ENCODE data around the gene TEX10. TPM values are rescaled to one million over a fixed set of nuclear protein-coding genes. Genes with fewer than 3 reads are reported as not detected.

TEX10 gene
- total and polyA plus RNA-seq, 9 of the 15 experiments (the other 6 are each of a cell fraction or from before 2014, with no cell fraction given) = 27.8 to 60.0 (median 47.9) TPM

GRCh38 chr9:100309992-100310391 lies 42.8 kb downstream of the TEX10 start (continued):
- TF ChIP-seq ZNF707 (CRISPR knock-in tag; conservative IDR thresholded peaks at IDR 0.05) = no peak
- no peak for TF ChIP-seq GMEB1 (CRISPR knock-in tag; IDR thresholded peaks at IDR 0.05)
- TF ChIP-seq SMARCC2 (IDR thresholded peaks at IDR 0.05; ENCODE audit: low read depth) = no peak
- TF ChIP-seq NRF1 (conservative IDR thresholded peaks at IDR 0.05 in 1 of 2, IDR thresholded peaks at IDR 0.05 in 1 of 2) = no peak
- TF ChIP-seq HNRNPK (IDR thresholded peaks at IDR 0.05; ENCODE audit: low read depth, low read length, poor library complexity, severe bottlenecking) = no peak
- no peak for TF ChIP-seq ZBTB12 (CRISPR knock-in tag; IDR thresholded peaks at IDR 0.05)
- no peak for TF ChIP-seq CREB3L1 (IDR thresholded peaks at IDR 0.05; ENCODE audit: borderline replicate concordance, low read depth)
- no peak for TF ChIP-seq HES1 (IDR thresholded peaks at IDR 0.05; ENCODE audit: low read depth)
- no peak for TF ChIP-seq NCOA1 (IDR thresholded peaks at IDR 0.05; ENCODE audit: low read depth)
